Activated CD8-positive, alpha-beta T cell treated with anti-CD3 and anti-CD28 coated beads, Interleukin-2, amount 10 ng/mL, durations not matched to agents 7 days and 5 days (primary cell): Measurements from ENCODE around the gene AKR7A2. TPM values are rescaled to one million over a fixed set of nuclear protein-coding genes. Genes with fewer than 3 reads are reported as not detected.

Experiments used
- total RNA-seq, 2 experiments: library from RNA; stranded (reverse); gene quantifications; one replicate each; pipeline ENCODE4 v1.2.3, GENCODE V29; 2021

AKR7A2 gene
- total RNA-seq, 2 experiments from 2014 or later: 46.3 to 50.6 TPM

Other genes with a start within 250 kb of the AKR7A2 start
- gene UBR4, start 101.9 kb downstream of the AKR7A2 start, total RNA-seq: 100 to 1,000 TPM; 117 to 125 TPM
- 10 to 100 TPM; 36.6 to 38.9 TPM for gene EMC1, start 60.6 kb downstream of the AKR7A2 start, total RNA-seq
- 10 to 100 TPM; 43.5 to 44.4 TPM for gene MRTO4, start 60.3 kb downstream of the AKR7A2 start, total RNA-seq
- gene AKR7A3, start 23.4 kb downstream of the AKR7A2 start, total RNA-seq: under 1 TPM; 0.37 to 0.61 TPM
- 1 to 10 TPM; 4.0 to 5.3 TPM for gene SLC66A1, start 182 bp upstream of the AKR7A2 start, total RNA-seq
- 100 to 1,000 TPM; 492 to 518 TPM for gene CAPZB, start 173.4 kb upstream of the AKR7A2 start, total RNA-seq